Large intestine (tissue), 3 donors: ENCODE results near the gene LMO4. TPM values are rescaled to one million over a fixed set of nuclear protein-coding genes. Genes with fewer than 3 reads are reported as not detected.

ENCODE experiments used
- DNase-seq, 2 donors: peaks; one replicate each; pipeline versions ENCODE4 v3.0.0 to v3.0.0-alpha.2; 2013
- H3K27ac ChIP-seq: one replicate; pipeline ENCODE4 v1.5.1; 2013; ENCODE audit warnings: low read length
- H3K27me3 ChIP-seq: 2 replicates; pipeline ENCODE4 v1.6.1; 2013; ENCODE audit warnings: low read length; ENCODE audit not compliant: control insufficient read depth, insufficient read depth
- H3K36me3 ChIP-seq: 2 replicates; pipeline ENCODE4 v1.6.1; 2013; ENCODE audit warnings: low read length; ENCODE audit not compliant: control insufficient read depth, insufficient read depth
- H3K4me1 ChIP-seq: one replicate; pipeline ENCODE4 v1.6.1; 2013; ENCODE audit warnings: low read length; ENCODE audit not compliant: control insufficient read depth, insufficient read depth
- H3K4me3 ChIP-seq: one replicate; pipeline ENCODE4 v1.5.1; 2013; ENCODE audit warnings: low read length
- H3K9me3 ChIP-seq: one replicate; pipeline ENCODE4 v1.6.1; 2013; ENCODE audit warnings: mild to moderate bottlenecking, low read depth, low read length, moderate library complexity; ENCODE audit not compliant: control insufficient read depth
- WGBS: methylation state at CpG from one replicate; pipeline ENCODE4 v1.1.5; 2013; ENCODE audit warnings: low lambda C conversion rate; ENCODE audit not compliant: insufficient coverage; 5-methylcytosine and 5-hydroxymethylcytosine counted together
- polyA plus RNA-seq: library from polyadenylated mRNA; unstranded; fragments of 120-200 nt; gene quantifications from one replicate; pipeline ENCODE4 v1.2.1, GENCODE V29; 2013

The LMO4 gene
- polyA plus RNA-seq, 1 donor, result 90.8 TPM

DNA sequence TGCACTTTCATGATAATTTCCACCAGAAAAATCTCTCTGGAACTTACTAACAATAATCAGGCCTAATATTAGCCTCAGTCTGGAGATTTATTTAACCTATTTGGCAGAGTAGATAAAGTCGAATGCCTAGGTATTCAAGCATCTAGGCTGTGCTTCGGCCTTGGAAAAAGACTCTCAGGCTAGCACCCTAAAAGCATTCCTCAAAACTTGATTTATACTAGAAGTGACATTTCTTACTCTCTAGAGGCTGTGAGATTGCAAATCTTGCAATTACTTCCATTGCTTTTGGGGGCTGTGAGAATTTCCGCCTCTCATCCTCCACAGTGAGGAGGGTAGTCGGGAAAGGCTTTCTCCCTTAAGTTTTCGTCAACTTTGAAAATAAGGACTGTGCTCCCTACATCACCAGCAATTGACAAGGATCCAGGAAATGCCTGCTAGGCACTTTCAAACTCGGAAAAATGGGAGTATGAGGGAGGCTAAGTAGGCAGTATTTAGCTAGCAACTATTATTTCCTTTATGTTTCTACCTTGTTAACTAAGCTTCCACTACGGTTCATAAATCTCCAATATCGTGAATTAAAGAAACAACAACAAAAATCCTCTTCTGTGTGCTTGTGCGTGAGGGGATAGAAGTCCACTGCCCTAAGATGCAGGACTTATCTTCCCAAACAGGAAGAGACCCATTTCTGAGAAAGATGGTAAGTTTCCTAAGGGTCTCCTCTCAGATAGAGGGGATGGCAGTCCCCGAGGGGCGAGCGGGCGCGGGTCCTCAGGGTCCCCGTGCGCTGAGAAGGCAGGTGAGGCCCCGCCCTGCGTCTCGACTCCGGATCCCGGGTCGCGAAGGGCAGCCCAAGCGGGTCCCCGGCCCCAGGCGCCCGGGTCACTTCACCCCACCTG is 1.1 kb upstream of the LMO4 start:
- peak overlapping the region; percentile 97 for H3K27ac ChIP-seq
- H3K36me3 ChIP-seq, result no peaks in the 10 kb centered on the region
- WGBS, result no CpG with 5 or more reads among the region's 27 CpGs
- H3K4me3 ChIP-seq, result peak overlapping the region; percentile 90
- no peaks in the 10 kb centered on the region for H3K9me3 ChIP-seq
- H3K27me3 ChIP-seq, result no peaks in the 10 kb centered on the region
- peaks cover 10% of the 10 kb centered on the region for H3K4me1 ChIP-seq
- DNase-seq, result no peak

DNA sequence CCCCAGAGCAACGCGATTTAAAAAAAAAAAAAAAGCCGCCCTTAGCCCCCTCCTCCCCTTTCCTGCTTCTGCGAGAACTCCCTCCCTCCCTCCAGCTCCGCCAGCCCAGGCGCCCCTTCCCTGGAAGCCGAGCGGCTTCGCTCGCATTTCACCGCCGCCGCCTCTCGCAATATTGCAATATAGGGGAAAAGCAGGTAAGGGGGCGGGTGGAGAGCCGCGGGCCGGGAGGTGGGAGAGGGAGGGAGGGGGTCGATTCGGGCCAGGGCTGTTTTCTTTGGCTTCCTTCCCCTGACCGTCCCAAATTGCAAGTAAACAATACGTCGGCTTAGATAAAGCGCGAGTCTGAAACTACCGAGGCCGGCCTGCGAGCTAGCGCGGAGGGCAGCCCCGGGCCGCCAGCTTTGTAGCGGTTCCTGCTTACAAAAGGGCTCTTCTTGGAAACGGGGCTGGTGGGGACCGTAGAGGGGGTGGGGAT is 408 bp downstream of the LMO4 start:
- Histone ChIP-seq H3K27ac (peak overlapping the region; percentile 97), H3K36me3 (no peaks in the 10 kb centered on the region), H3K4me3 (peak overlapping the region; percentile 90), H3K27me3 (no peaks in the 10 kb centered on the region), H3K9me3 (no peaks in the 10 kb centered on the region), H3K4me1 (peaks cover 14% of the 10 kb centered on the region)
- WGBS, result no CpG with 5 or more reads among the region's 35 CpGs
- peak; percentile 19 to 72 for DNase-seq

DNA sequence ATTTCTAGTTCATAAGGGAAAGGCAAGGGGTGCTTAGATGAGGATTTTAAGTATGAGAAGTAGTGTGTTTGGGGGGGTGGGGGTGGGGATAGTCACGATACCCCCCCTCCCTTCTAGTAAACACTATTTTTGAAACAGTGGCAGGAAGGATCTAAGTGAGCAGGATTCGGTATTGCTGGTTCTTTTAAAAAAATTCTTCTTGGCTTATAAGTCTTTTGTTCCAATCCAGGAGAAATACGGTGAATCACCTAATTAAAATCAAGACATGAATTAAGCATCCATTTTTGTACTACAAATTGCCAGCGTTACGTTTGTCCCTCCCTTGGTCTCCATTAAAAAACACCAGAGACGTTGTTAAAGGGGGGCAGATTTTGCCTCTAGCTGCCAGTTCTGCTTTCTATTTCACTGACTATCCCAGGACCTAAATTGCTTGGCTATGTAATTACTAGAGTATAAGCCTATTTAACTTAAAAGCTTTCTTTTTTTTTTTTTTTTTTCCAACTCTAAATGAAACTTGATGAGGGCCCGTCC is 911 bp downstream of the LMO4 start:
- Histone ChIP-seq H3K4me1 (peaks cover 17% of the 10 kb centered on the region), H3K4me3 (peak overlapping the region; percentile 90), H3K36me3 (no peaks in the 10 kb centered on the region), H3K27me3 (no peaks in the 10 kb centered on the region), H3K27ac (peak overlapping the region; percentile 97), H3K9me3 (no peaks in the 10 kb centered on the region)
- DNase-seq, result peak in 1 of 2 donors; percentile 53
- WGBS, result 0% methylated on average over 3 of the region's 7 CpGs

DNA sequence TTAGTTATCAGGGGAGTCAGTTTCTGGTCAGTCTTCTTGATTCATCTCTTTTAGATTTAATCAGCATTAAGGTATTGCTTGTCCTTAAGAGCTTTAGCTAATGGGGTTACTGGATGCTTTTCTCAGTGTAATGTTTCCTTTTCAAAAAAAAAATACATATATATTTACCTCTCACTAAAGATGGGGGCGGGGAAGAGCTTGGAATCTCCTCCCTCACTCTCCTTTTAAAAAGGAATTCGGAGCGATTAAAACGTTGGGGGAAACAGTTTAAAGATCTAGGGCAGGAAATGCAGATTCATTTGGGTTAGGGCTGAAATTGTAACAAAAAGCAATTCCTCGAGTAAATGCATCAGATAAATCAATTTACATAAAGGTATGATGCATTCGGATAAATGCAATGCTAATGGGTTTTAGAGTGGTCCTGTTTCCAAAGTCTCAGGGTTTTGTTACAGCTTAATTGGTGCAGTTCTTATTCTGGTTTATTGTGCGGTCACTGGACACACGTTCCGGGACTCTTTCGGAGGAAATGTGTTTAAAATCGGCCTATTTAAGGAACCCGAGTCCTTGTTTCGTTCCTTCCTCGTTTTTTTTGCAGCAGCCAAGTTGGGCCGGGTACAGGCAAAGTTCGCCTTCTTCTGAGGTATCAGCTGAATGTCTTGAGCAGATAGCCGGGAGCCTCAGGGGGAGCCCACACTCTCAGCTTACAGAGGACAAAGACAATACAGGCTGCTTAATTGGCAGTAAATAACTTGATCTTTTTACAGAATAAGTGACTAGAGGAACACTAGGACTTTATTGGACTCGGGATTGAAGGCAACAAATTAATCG is 1.6 kb downstream of the LMO4 start:
- Histone ChIP-seq H3K4me1 (peaks cover 17% of the 10 kb centered on the region), H3K36me3 (no peaks in the 10 kb centered on the region), H3K9me3 (no peaks in the 10 kb centered on the region), H3K27ac (peak overlapping the region; percentile 97), H3K27me3 (no peaks in the 10 kb centered on the region), H3K4me3 (peak overlapping the region; percentile 90)
- WGBS, result 0% methylated on average over 4 of the region's 19 CpGs
- peak; percentile 17 to 67 for DNase-seq

DNA sequence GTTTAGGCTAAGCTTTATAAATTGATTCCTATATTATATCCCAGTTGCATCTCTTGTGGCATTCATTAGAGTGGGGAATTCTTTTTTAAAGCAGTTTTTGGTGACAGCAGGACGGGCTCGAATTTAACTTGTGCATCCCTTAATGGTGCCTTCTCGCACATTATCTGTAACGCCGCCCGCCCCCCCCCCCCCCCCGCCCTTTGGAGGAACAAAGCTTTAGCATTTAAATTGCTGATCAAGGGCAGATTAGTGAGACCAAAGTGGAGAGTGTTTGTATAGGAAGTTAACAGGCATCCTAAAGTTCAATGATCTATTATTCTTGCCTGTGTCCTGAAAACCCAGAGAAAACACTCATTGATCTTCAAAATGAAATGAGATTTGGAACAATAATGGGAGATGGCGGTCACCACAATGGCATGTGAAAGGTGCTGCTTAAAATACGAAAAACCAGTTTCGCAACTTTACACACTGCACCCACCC is 2.2 kb downstream of the LMO4 start:
- Histone ChIP-seq H3K27ac (peak overlapping the region; percentile 97), H3K4me3 (peak overlapping the region; percentile 90), H3K4me1 (peaks cover 19% of the 10 kb centered on the region), H3K27me3 (no peaks in the 10 kb centered on the region), H3K36me3 (no peaks in the 10 kb centered on the region), H3K9me3 (no peaks in the 10 kb centered on the region)
- DNase-seq, result peak in 1 of 2 donors; percentile 78
- WGBS, result 0% methylated on average over 1 of the region's 10 CpGs

DNA sequence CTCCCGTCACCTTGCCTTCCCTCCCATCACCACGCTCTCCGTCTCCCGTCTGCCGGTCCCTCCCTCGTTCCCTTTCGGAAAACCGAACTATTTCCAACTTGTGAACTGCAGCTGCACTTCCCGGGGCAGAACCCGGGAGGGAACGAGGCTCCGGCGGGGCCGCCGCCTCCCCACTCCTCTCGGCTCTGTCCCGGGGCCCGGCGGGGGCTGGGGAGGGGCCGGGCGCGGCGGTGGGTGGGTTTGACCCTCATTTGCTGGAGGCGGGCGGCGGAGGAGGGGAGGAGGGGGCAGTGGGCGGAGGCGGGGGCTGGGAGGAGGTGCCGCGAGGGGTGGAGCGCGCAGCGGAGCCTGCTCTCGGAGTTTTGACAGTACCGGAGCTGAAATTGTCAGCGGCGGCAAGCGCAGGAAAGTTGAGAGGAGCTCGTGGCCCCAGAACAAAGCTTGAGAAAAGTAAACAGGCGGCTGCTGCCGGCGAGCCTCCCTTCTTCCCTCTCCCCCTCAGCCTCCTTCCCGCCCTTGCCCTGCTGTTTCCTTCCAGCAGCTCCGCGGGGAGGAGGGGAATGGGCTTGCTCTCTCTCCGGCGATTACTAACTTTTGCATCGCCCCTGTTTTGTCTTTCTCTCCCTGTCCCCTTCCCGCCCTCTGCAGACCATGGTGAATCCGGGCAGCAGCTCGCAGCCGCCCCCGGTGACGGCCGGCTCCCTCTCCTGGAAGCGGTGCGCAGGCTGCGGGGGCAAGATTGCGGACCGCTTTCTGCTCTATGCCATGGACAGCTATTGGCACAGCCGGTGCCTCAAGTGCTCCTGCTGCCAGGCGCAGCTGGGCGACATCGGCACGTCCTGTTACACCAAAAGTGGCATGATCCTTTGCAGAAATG is 2.9 kb downstream of the LMO4 start:
- H3K27ac ChIP-seq, result peak overlapping the region; percentile 97
- H3K4me3 ChIP-seq, result peak overlapping the region; percentile 90
- peaks cover under 1% of the 10 kb centered on the region for H3K36me3 ChIP-seq
- DNase-seq, result peak; percentile 50 to 78
- H3K9me3 ChIP-seq, result no peaks in the 10 kb centered on the region
- H3K4me1 ChIP-seq, result peaks cover 25% of the 10 kb centered on the region
- WGBS, result no CpG with 5 or more reads among the region's 65 CpGs
- no peaks in the 10 kb centered on the region for H3K27me3 ChIP-seq

DNA sequence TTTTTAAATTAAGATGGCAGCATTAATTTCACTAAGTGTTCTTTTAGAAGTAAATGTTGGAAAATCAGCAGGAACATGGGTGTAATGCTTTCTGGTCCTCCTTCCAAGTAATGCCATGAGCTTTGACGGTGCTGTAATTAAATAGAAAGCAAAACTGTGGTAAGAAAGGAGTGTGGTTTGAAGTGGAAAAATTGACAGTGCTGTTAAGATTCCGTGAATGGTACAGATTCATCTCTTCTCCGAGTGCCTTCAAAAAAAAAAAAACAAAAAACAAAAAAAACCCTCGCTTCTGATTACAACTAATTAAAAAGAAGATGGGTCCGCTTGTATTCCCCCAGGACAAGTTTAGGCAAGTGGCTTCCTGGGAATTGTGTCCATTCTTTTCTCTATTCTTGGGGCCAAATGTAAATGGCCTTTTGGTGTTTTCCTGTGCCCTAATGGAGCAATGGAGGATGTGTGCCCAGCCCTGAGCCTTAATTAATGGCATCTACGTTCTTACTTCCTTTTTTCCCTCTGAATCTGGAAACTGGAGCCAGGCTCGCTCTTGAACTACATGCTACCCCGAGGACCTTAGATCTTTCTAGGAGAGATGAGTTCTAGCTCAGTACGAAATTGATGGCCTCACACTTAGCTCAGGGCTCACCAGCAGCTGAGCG is 5.1 kb downstream of the LMO4 start:
- DNase-seq, result peak in 1 of 2 donors; percentile 28
- H3K9me3 ChIP-seq, result no peaks in the 10 kb centered on the region
- H3K4me1 ChIP-seq, result peaks cover 19% of the 10 kb centered on the region
- WGBS, result 64% methylated on average over 5 of the region's 10 CpGs
- H3K36me3 ChIP-seq, result peaks cover 9% of the 10 kb centered on the region
- H3K4me3 ChIP-seq, result peak overlapping the region; percentile 59
- no peak overlapping the region for H3K27ac ChIP-seq
- no peaks in the 10 kb centered on the region for H3K27me3 ChIP-seq

DNA sequence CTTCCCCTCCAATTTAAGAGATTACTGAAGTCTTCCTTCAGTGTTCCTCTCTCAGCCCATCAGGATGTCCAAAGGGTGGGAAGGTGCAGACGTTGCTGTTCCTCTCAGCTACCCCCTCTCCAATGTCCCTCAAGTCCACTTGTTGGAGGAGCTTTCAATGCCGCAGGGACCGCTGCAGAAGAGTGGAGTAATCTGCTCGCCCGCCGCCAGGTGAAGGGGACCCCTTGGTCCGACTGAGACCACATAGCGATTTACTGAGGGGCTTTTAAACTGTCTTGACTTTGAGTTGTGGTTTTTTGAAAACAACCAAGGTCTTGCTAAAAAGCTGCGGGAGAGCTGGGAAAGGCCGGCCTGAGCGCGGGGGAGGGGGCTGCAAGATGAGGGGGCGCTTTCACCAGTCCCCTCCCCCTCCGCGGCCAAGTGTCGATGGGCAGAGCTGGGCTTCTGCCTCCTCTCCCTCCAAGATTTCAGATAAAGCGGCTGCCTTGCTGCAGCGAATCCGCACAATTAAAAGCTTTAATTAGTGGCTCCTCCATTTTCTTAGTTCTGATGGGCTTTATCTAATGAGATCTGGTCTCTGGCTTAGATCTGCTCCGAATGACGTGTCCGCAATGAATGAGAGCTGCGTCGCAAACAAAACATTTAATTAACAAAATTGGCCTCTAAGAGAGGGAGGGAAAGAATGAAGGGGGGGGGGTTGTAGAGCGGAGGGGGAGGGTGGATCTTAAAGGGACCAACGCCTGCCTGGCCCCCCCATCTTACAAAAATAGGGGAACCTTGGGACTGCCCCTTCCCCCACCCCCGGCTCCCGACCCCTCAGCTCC is 5.9 kb downstream of the LMO4 start:
- H3K4me1 ChIP-seq, result peaks cover 19% of the 10 kb centered on the region
- WGBS, result no CpG with 5 or more reads among the region's 28 CpGs
- peak overlapping the region; percentile 28 for H3K27ac ChIP-seq
- peak overlapping the region; percentile 59 for H3K4me3 ChIP-seq
- peaks cover 13% of the 10 kb centered on the region for H3K36me3 ChIP-seq
- no peaks in the 10 kb centered on the region for H3K27me3 ChIP-seq
- no peaks in the 10 kb centered on the region for H3K9me3 ChIP-seq
- peak in 1 of 2 donors; percentile 35 for DNase-seq
